HEK293 (cell line): ENCODE results near the gene NTN4.

Source experiments
- BCL11A ChIP-seq: fragments of 450-650 bp; formaldehyde crosslinking; IDR thresholded peaks from 2 replicates; pipeline ENCODE4 v1.5.1; 2016; ENCODE audit warnings: low read depth, missing biosample characterization, missing genetic modification characterization
- EGR2 ChIP-seq: fragments of 450-650 bp; formaldehyde crosslinking; IDR thresholded peaks from 2 replicates; pipeline ENCODE4 v1.5.1; 2016; ENCODE audit warnings: low read depth, missing biosample characterization, missing genetic modification characterization
- GLI2 ChIP-seq: fragments of 450-650 bp; formaldehyde crosslinking; IDR thresholded peaks from 2 replicates; pipeline ENCODE4; 2017; ENCODE audit warnings: missing biosample characterization, missing genetic modification characterization, low read depth, borderline replicate concordance
- GLI4 ChIP-seq: fragments of 450-650 bp; formaldehyde crosslinking; IDR thresholded peaks from 2 replicates; pipeline ENCODE4 v1.5.1; 2016; ENCODE audit warnings: missing biosample characterization, missing genetic modification characterization
- GLIS1 ChIP-seq: fragments of 450-650 bp; formaldehyde crosslinking; IDR thresholded peaks from 2 replicates; pipeline ENCODE4 v1.5.1; 2016; ENCODE audit warnings: missing biosample characterization, missing genetic modification characterization
- MEIS1 ChIP-seq: sonication (generic); formaldehyde crosslinking; IDR thresholded peaks from 2 replicates; pipeline ENCODE4 v1.8.1; 2022; ENCODE audit warnings: missing genetic modification reagents, mild to moderate bottlenecking, borderline replicate concordance
- OVOL3 ChIP-seq: fragments of 450-650 bp; formaldehyde crosslinking; IDR thresholded peaks from 2 replicates; pipeline ENCODE4 v1.5.1; 2016; ENCODE audit warnings: missing biosample characterization, missing genetic modification characterization
- ZBTB20 ChIP-seq: fragments of 450-650 bp; formaldehyde crosslinking; IDR thresholded peaks from 2 replicates; pipeline ENCODE4 v1.5.1; 2016; ENCODE audit warnings: missing biosample characterization, missing genetic modification characterization
- ZBTB26 ChIP-seq: fragments of 450-650 bp; formaldehyde crosslinking; optimal IDR thresholded peaks from 2 replicates; pipeline ENCODE3; 2016; ENCODE audit warnings: missing biosample characterization, mild to moderate bottlenecking, missing genetic modification characterization
- ZBTB44 ChIP-seq: fragments of 450-650 bp; IDR thresholded peaks from 2 replicates; pipeline ENCODE4 v1.5.1; 2018; ENCODE audit warnings: missing biosample characterization, mild to moderate bottlenecking, missing genetic modification characterization
- ZBTB48 ChIP-seq: fragments of 450-650 bp; formaldehyde crosslinking; IDR thresholded peaks from 2 replicates; pipeline ENCODE4 v1.5.1; 2016; ENCODE audit warnings: missing biosample characterization, missing genetic modification characterization
- ZEB2 ChIP-seq: fragments of 450-650 bp; formaldehyde crosslinking; IDR thresholded peaks from 2 replicates; pipeline ENCODE4 v1.5.1; 2016; ENCODE audit warnings: missing biosample characterization, missing genetic modification characterization
- ZNF202 ChIP-seq: fragments of 450-650 bp; formaldehyde crosslinking; IDR thresholded peaks from 2 replicates; pipeline ENCODE4 v1.5.1; 2016; ENCODE audit warnings: missing biosample characterization, missing genetic modification characterization, borderline replicate concordance
- ZNF214 ChIP-seq: fragments of 450-650 bp; formaldehyde crosslinking; IDR thresholded peaks from 2 replicates; pipeline ENCODE4 v1.5.1; 2017; ENCODE audit warnings: missing biosample characterization, mild to moderate bottlenecking, missing genetic modification characterization, borderline replicate concordance
- ZNF280D ChIP-seq: fragments of 450-650 bp; formaldehyde crosslinking; IDR thresholded peaks from 2 replicates; pipeline ENCODE4 v1.5.1; 2016; ENCODE audit warnings: missing biosample characterization, missing genetic modification characterization
- ZNF324 ChIP-seq: fragments of 450-650 bp; formaldehyde crosslinking; IDR thresholded peaks from 2 replicates; pipeline ENCODE4 v1.5.1; 2016; ENCODE audit warnings: missing biosample characterization, missing genetic modification characterization
- ZNF391 ChIP-seq: fragments of 450-650 bp; formaldehyde crosslinking; IDR thresholded peaks from 2 replicates; pipeline ENCODE4 v1.5.1; 2016; ENCODE audit warnings: low read depth, missing biosample characterization, missing genetic modification characterization, borderline replicate concordance
- ZNF394 ChIP-seq: fragments of 450-650 bp; formaldehyde crosslinking; IDR thresholded peaks from 2 replicates; pipeline ENCODE4 v1.5.1; 2016; ENCODE audit warnings: missing biosample characterization, missing genetic modification characterization, mild to moderate bottlenecking, moderate library complexity, borderline replicate concordance
- ZNF404 ChIP-seq: fragments of 450-650 bp; formaldehyde crosslinking; IDR thresholded peaks from 2 replicates; pipeline ENCODE4 v1.5.1; 2017; ENCODE audit warnings: missing biosample characterization, missing genetic modification characterization
- ZNF423 ChIP-seq: fragments of 450-650 bp; formaldehyde crosslinking; IDR thresholded peaks from 2 replicates; pipeline ENCODE4 v1.5.1; 2016; ENCODE audit warnings: missing biosample characterization, missing genetic modification characterization
- ZNF629 ChIP-seq: fragments of 450-650 bp; formaldehyde crosslinking; IDR thresholded peaks from 2 replicates; pipeline ENCODE4 v1.5.1; 2017; ENCODE audit warnings: missing biosample characterization, missing genetic modification characterization
- ZNF654 ChIP-seq: fragments of 450-650 bp; formaldehyde crosslinking; IDR thresholded peaks from 2 replicates; pipeline ENCODE4 v1.5.1; 2016; ENCODE audit warnings: low read depth, missing biosample characterization, missing genetic modification characterization
- ZNF670 ChIP-seq: fragments of 450-650 bp; formaldehyde crosslinking; IDR thresholded peaks from 2 replicates; pipeline ENCODE4 v1.5.1; 2016; ENCODE audit warnings: missing biosample characterization, missing genetic modification characterization, low read depth
- ZNF776 ChIP-seq: fragments of 450-650 bp; formaldehyde crosslinking; IDR thresholded peaks from 2 replicates; pipeline ENCODE4 v1.5.0; 2017; ENCODE audit warnings: missing biosample characterization, missing genetic modification characterization, borderline replicate concordance
- TF ChIP-seq, protein P1 (sequence below): fragments of 450-650 bp; formaldehyde crosslinking; IDR thresholded peaks from 2 replicates; pipeline ENCODE4 v1.5.1; 2016; ENCODE audit warnings: missing biosample characterization, missing genetic modification characterization
- TF ChIP-seq, protein P2 (sequence below): sonication (generic); formaldehyde crosslinking; IDR thresholded peaks from 2 replicates; pipeline ENCODE4 v1.8.1; 2022; ENCODE audit warnings: mild to moderate bottlenecking, moderate library complexity, missing genetic modification reagents
- TF ChIP-seq, protein P3 (sequence below): IDR thresholded peaks from 2 replicates; pipeline ENCODE4 v1.6.1; 2011; ENCODE audit warnings: mild to moderate bottlenecking, low read depth, low read length, borderline replicate concordance
- TF ChIP-seq, protein P4 (sequence below): fragments of 450-650 bp; formaldehyde crosslinking; IDR thresholded peaks from 2 replicates; pipeline ENCODE4 v1.5.1; 2016; ENCODE audit warnings: missing biosample characterization, missing genetic modification characterization

Gene NTN4

DNA sequence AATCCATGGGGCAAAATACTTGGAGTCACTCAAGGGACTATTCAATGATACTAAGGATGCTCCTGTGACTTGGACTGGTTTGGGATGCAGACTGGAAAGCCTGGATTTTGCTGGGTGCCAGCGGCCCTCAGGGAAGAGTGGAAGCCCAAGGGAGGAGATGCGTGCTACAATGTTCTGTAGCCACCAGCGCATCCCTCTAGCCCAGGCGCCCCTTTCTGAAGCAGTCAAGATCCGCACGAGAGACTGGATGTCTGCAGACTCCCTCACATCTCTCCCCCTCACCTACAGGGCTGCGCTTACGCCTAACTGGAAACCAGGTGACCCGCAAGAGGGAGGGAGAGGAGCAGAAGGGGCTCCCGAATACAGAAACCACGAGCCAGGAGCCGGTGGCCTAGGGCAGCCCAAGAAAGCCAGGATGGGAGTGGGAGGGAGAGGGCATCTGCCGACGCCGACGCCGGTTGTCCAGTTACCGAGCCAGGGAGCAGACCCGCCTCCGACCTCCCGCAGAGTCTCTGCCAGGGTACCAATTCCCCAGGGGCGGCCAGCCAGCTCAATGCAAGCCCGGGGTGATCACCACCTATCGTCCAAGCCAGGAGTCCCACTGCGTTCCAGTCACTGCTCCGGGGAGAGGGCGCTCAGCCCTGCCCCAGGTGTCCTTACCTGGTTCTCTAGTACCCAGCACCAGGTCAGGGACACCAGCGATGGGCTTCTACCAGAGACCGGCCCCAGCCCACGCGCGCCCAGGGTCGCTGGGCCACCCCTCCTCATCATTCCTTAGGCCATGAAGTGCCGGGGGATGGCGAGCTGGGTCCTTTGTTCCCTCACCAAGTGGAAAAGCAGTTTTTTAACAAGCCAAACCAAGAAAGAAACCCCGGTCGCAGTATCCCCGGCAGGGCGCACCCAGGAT, 1.2 kb downstream of the NTN4 start (continued):
- TF ChIP-seq ZBTB44 (no peak), ZNF202 (tag by site-specific recombination) (no peak), ZNF670 (no peak), ZNF423 (tag by site-specific recombination) (peak; percentile 94), ZNF280D (tag by site-specific recombination) (no peak), ZNF394 (tag by site-specific recombination) (no peak), ZBTB20 (tag by site-specific recombination) (no peak), ZNF391 (tag by site-specific recombination) (no peak), BCL11A (tag by site-specific recombination) (no peak), ZBTB26 (tag by site-specific recombination) (no peak), GLI2 (tag by site-specific recombination) (no peak), ZBTB48 (tag by site-specific recombination) (no peak), ZNF214 (tag by site-specific recombination) (no peak), EGR2 (peak; percentile 70), ZNF654 (no peak), ZNF629 (tag by site-specific recombination) (no peak), ZNF776 (tag by site-specific recombination) (no peak), ZNF324 (tag by site-specific recombination) (no peak), ZEB2 (tag by site-specific recombination) (no peak), ZNF404 (tag by site-specific recombination) (no peak), GLI4 (tag by site-specific recombination) (no peak), GLIS1 (tag by site-specific recombination) (peak; percentile 99), OVOL3 (tag by site-specific recombination) (no peak), MEIS1 (no peak)
- TF ChIP-seq, protein P1, sequence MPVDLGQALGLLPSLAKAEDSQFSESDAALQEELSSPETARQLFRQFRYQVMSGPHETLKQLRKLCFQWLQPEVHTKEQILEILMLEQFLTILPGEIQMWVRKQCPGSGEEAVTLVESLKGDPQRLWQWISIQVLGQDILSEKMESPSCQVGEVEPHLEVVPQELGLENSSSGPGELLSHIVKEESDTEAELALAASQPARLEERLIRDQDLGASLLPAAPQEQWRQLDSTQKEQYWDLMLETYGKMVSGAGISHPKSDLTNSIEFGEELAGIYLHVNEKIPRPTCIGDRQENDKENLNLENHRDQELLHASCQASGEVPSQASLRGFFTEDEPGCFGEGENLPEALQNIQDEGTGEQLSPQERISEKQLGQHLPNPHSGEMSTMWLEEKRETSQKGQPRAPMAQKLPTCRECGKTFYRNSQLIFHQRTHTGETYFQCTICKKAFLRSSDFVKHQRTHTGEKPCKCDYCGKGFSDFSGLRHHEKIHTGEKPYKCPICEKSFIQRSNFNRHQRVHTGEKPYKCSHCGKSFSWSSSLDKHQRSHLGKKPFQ: no peak
- TF ChIP-seq, protein P2, sequence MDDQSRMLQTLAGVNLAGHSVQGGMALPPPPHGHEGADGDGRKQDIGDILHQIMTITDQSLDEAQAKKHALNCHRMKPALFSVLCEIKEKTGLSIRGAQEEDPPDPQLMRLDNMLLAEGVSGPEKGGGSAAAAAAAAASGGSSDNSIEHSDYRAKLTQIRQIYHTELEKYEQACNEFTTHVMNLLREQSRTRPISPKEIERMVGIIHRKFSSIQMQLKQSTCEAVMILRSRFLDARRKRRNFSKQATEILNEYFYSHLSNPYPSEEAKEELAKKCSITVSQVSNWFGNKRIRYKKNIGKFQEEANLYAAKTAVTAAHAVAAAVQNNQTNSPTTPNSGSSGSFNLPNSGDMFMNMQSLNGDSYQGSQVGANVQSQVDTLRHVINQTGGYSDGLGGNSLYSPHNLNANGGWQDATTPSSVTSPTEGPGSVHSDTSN: no peak
- TF ChIP-seq, protein P3, sequence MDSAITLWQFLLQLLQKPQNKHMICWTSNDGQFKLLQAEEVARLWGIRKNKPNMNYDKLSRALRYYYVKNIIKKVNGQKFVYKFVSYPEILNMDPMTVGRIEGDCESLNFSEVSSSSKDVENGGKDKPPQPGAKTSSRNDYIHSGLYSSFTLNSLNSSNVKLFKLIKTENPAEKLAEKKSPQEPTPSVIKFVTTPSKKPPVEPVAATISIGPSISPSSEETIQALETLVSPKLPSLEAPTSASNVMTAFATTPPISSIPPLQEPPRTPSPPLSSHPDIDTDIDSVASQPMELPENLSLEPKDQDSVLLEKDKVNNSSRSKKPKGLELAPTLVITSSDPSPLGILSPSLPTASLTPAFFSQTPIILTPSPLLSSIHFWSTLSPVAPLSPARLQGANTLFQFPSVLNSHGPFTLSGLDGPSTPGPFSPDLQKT: no peak
- TF ChIP-seq, protein P4, sequence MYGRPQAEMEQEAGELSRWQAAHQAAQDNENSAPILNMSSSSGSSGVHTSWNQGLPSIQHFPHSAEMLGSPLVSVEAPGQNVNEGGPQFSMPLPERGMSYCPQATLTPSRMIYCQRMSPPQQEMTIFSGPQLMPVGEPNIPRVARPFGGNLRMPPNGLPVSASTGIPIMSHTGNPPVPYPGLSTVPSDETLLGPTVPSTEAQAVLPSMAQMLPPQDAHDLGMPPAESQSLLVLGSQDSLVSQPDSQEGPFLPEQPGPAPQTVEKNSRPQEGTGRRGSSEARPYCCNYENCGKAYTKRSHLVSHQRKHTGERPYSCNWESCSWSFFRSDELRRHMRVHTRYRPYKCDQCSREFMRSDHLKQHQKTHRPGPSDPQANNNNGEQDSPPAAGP (tag by site-specific recombination): peak; percentile 42; the same call in 1 of the 2 replicates
